SK-N-SH treated with all-trans-retinoic acid at 6 μM for 48 hours (cell line): ENCODE results near the gene ZSCAN22.

Experiments
- BACH2 ChIP-seq: fragments of 250-450 bp; sonication (Bioruptor Pico); IDR thresholded peaks from 2 replicates; pipeline ENCODE4 v1.9.0; 2021; ENCODE audit warnings: mild to moderate bottlenecking, borderline replicate concordance
- CSDC2 ChIP-seq: fragments of 250-450 bp; sonication (Bioruptor Pico); IDR thresholded peaks from 2 replicates; pipeline ENCODE4 v1.5.0; 2020; ENCODE audit warnings: mild to moderate bottlenecking, moderate library complexity
- OSR1 ChIP-seq: fragments of 250-450 bp; sonication (Bioruptor Pico); IDR thresholded peaks from 2 replicates; pipeline ENCODE4 v1.8.0; 2022; ENCODE audit warnings: moderate library complexity, mild to moderate bottlenecking, inconsistent platforms
- SNAI2 ChIP-seq: fragments of 250-450 bp; sonication (Bioruptor Pico); IDR thresholded peaks from 2 replicates; pipeline ENCODE4 v1.5.0; 2020; ENCODE audit warnings: mild to moderate bottlenecking, moderate library complexity

DNA sequence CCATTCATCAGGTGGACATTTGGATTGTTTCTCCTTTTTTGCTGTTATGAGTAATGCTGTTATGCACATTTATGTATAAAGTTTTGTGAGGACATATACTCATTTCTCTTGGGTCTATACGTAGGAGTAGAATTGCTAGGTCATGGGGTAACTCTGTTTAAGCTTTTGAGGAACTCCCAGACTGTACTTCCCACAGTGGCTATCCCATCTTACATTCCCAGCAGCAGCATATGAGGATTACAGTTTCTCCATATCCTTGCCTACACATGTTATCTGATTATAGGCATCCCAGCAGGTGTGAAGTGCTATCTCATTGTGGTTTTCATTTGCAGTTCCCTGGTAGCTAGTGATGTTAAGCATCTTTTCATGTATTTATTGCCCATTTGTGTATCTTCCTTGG lies 5.9 kb downstream of the ZSCAN22 start:
- TF ChIP-seq SNAI2: no peak
- TF ChIP-seq OSR1 (CRISPR knock-in tag): no peak
- no peak for TF ChIP-seq BACH2 (CRISPR knock-in tag)
- no peak for TF ChIP-seq CSDC2 (CRISPR knock-in tag)
